ENCODE measurements around the gene ZNF665. TPM values are rescaled to one million over a fixed set of nuclear protein-coding genes. Genes with fewer than 3 reads are reported as not detected.
"Not testable (repeated sequence)": the region's sequence is repeated elsewhere in the genome, so short reads cannot be mapped to it uniquely, and the experiment has no call there.

The ZNF665 gene
- total and polyA plus RNA-seq, 2 donors (not counting 1 experiment from before 2014, with no cell fraction given): 12.8 to 16.3 TPM

GRCh38 chr19:53237114-53237777, 44.1 kb upstream of the ZNF665 start:
- H3K79me2 ChIP-seq (ENCODE audit: control insufficient read depth, insufficient read depth, low read length): no peaks in the 10 kb centered on the region
- 80% methylated on average over 1 of the region's 4 CpGs for WGBS (ENCODE audit: insufficient coverage)
- intact Hi-C loops (cut with micrococcal nuclease): no loop called here
- ChIA-PET POLR2A (no interaction called here), CTCF (no interaction called here)
- Mint-ChIP-seq H3K4me3 (no peak overlapping the region), H3K4me1 (no peaks in the 10 kb centered on the region), H3K9me3 (ENCODE audit: insufficient read depth) (peaks cover 36% of the 10 kb centered on the region), H3K27ac (no peak overlapping the region), H3K27me3 (no peaks in the 10 kb centered on the region)
- H2AFZ ChIP-seq (ENCODE audit: insufficient read depth, low read depth, low read length, poor library complexity, severe bottlenecking): no peak overlapping the region
- no peak overlapping the region for H3K4me2 ChIP-seq (replicated peaks; ENCODE audit: low read depth, low read length, poor library complexity, severe bottlenecking)
- H3K27me3 ChIP-seq (replicated peaks in 1 of 4; ENCODE audit: control extremely low read depth in 1 of 4, control insufficient read depth in 3 of 4, insufficient read depth in 4 of 4, low read length in 3 of 4): no peaks in the 10 kb centered on the region
- DNase-seq: no peak
- TF ChIP-seq, protein P1, sequence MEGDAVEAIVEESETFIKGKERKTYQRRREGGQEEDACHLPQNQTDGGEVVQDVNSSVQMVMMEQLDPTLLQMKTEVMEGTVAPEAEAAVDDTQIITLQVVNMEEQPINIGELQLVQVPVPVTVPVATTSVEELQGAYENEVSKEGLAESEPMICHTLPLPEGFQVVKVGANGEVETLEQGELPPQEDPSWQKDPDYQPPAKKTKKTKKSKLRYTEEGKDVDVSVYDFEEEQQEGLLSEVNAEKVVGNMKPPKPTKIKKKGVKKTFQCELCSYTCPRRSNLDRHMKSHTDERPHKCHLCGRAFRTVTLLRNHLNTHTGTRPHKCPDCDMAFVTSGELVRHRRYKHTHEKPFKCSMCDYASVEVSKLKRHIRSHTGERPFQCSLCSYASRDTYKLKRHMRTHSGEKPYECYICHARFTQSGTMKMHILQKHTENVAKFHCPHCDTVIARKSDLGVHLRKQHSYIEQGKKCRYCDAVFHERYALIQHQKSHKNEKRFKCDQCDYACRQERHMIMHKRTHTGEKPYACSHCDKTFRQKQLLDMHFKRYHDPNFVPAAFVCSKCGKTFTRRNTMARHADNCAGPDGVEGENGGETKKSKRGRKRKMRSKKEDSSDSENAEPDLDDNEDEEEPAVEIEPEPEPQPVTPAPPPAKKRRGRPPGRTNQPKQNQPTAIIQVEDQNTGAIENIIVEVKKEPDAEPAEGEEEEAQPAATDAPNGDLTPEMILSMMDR (IDR thresholded peaks at IDR 0.05): no peak
- TF ChIP-seq EZH2 (IDR thresholded peaks at IDR 0.05; ENCODE audit: borderline replicate concordance, insufficient read depth, low read depth, low read length, poor library complexity, severe bottlenecking): no peak
- H3K9ac ChIP-seq (ENCODE audit: low read length): no peak overlapping the region
- no peaks in the 10 kb centered on the region for H3K4me1 ChIP-seq (ENCODE audit: control insufficient read depth in 2 of 2, insufficient read depth in 2 of 2, low read length in 2 of 2)
- no peak overlapping the region for H3K4me3 ChIP-seq (ENCODE audit: control extremely low read depth in 1 of 5, extremely low read depth in 1 of 5, insufficient read depth in 1 of 5, low read depth in 2 of 5, low read length in 4 of 5)
- ATAC-seq (ENCODE audit: low read depth): no peak
- peaks cover 3 to 23% of the 10 kb centered on the region in 2 experiments for H3K36me3 ChIP-seq (replicated peaks in 1 of 2; ENCODE audit: control extremely low read depth in 1 of 2, control insufficient read depth in 1 of 2, extremely low read depth in 1 of 2, insufficient read depth in 2 of 2, low read length in 1 of 2)
- H3K9me3 ChIP-seq (ENCODE audit: control extremely low read depth in 1 of 3, control insufficient read depth in 2 of 3, insufficient read depth in 1 of 3, low read length in 2 of 3): peaks cover 17 to 83% (median 49%) of the 10 kb centered on the region in 3 donors
- no peak overlapping the region for H3K27ac ChIP-seq (ENCODE audit: low read length in 2 of 2)
- H4K20me1 ChIP-seq (ENCODE audit: control insufficient read depth, insufficient read depth, low read length, poor library complexity, severe bottlenecking): no peaks in the 10 kb centered on the region

DNA sequence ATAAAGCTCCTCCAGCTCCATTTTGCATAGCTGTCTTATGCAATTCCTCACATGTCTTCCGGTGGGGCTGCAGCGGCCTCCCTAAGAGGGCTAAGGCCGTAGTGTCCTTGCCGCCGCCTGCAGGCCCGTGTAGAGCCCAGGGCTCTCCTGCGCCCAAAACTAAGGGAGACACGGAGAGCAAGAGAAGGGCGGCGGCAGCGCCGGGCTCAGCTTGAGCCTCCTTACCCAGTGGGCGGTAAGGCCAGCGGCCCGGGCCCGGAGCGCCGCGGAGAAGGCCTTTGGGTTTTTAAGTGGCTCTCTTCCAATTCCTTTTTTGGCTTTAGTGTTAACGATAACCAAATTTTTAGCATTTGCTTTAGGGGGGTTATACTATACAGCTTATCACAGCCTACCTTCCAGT, 31.4 kb upstream of the ZNF665 start:
- DNase-seq: no peak
- intact Hi-C loops (cut with micrococcal nuclease): no loop called here

GRCh38 chr19:53222716-53223115, 29.6 kb upstream of the ZNF665 start:
- H2AFZ ChIP-seq (ENCODE audit: insufficient read depth, low read depth, low read length, poor library complexity, severe bottlenecking); H3K27me3 ChIP-seq (replicated peaks in 1 of 4; ENCODE audit: control extremely low read depth in 1 of 4, control insufficient read depth in 3 of 4, insufficient read depth in 4 of 4, low read length in 3 of 4); ATAC-seq (ENCODE audit: low read depth); H3K27me3 Mint-ChIP-seq; DNase-seq; H3K4me1 ChIP-seq (ENCODE audit: control insufficient read depth in 2 of 2, insufficient read depth in 2 of 2, low read length in 2 of 2); H3K4me3 Mint-ChIP-seq; H3K36me3 ChIP-seq (replicated peaks in 1 of 2; ENCODE audit: control extremely low read depth in 1 of 2, control insufficient read depth in 1 of 2, extremely low read depth in 1 of 2, insufficient read depth in 2 of 2, low read length in 1 of 2); H4K20me1 ChIP-seq (ENCODE audit: control insufficient read depth, insufficient read depth, low read length, poor library complexity, severe bottlenecking); CTCF ChIA-PET; H3K4me1 Mint-ChIP-seq; POLR2A ChIA-PET; H3K4me3 ChIP-seq (ENCODE audit: control extremely low read depth in 1 of 5, extremely low read depth in 1 of 5, insufficient read depth in 1 of 5, low read depth in 2 of 5, low read length in 4 of 5); H3K9ac ChIP-seq (ENCODE audit: low read length); H3K27ac Mint-ChIP-seq; intact Hi-C loops (cut with micrococcal nuclease); H3K4me2 ChIP-seq (replicated peaks; ENCODE audit: low read depth, low read length, poor library complexity, severe bottlenecking); H3K79me2 ChIP-seq (ENCODE audit: control insufficient read depth, insufficient read depth, low read length); H3K27ac ChIP-seq (ENCODE audit: low read length in 2 of 2): not testable (repeated sequence)
- peaks cover 30% of the 10 kb centered on the region for H3K9me3 Mint-ChIP-seq (ENCODE audit: insufficient read depth)
- no CpG with 5 or more reads among the region's 28 CpGs for WGBS (ENCODE audit: insufficient coverage)
- peaks cover 5 to 62% (median 56%) of the 10 kb centered on the region in 3 donors for H3K9me3 ChIP-seq (ENCODE audit: control extremely low read depth in 1 of 3, control insufficient read depth in 2 of 3, insufficient read depth in 1 of 3, low read length in 2 of 3)

More for the DNA sequence above, 31.4 kb upstream of the ZNF665 start:
- Histone ChIP-seq H3K27me3 (replicated peaks in 1 of 4; ENCODE audit: control extremely low read depth in 1 of 4, control insufficient read depth in 3 of 4, insufficient read depth in 4 of 4, low read length in 3 of 4) (no peaks in the 10 kb centered on the region), H3K4me2 (replicated peaks; ENCODE audit: low read depth, low read length, poor library complexity, severe bottlenecking) (no peak overlapping the region), H4K20me1 (ENCODE audit: control insufficient read depth, insufficient read depth, low read length, poor library complexity, severe bottlenecking) (no peaks in the 10 kb centered on the region), H3K36me3 (replicated peaks in 1 of 2; ENCODE audit: control extremely low read depth in 1 of 2, control insufficient read depth in 1 of 2, extremely low read depth in 1 of 2, insufficient read depth in 2 of 2, low read length in 1 of 2) (no peaks in the 10 kb centered on the region), H3K27ac (ENCODE audit: low read length in 2 of 2) (no peak overlapping the region), H3K79me2 (ENCODE audit: control insufficient read depth, insufficient read depth, low read length) (no peaks in the 10 kb centered on the region), H3K9ac (ENCODE audit: low read length) (no peak overlapping the region), H3K4me3 (ENCODE audit: control extremely low read depth in 1 of 5, extremely low read depth in 1 of 5, insufficient read depth in 1 of 5, low read depth in 2 of 5, low read length in 4 of 5) (no peak overlapping the region), H3K4me1 (ENCODE audit: control insufficient read depth in 2 of 2, insufficient read depth in 2 of 2, low read length in 2 of 2) (no peaks in the 10 kb centered on the region), H3K9me3 (ENCODE audit: control extremely low read depth in 1 of 3, control insufficient read depth in 2 of 3, insufficient read depth in 1 of 3, low read length in 2 of 3) (peaks cover 7 to 66% (median 59%) of the 10 kb centered on the region in 3 donors), H2AFZ (ENCODE audit: insufficient read depth, low read depth, low read length, poor library complexity, severe bottlenecking) (no peak overlapping the region)
- Mint-ChIP-seq H3K27me3 (no peaks in the 10 kb centered on the region), H3K9me3 (ENCODE audit: insufficient read depth) (peaks cover 26% of the 10 kb centered on the region), H3K27ac (no peak overlapping the region), H3K4me3 (no peak overlapping the region), H3K4me1 (no peaks in the 10 kb centered on the region)
- TF ChIP-seq, protein P1 (IDR thresholded peaks at IDR 0.05): no peak
- TF ChIP-seq EZH2 (IDR thresholded peaks at IDR 0.05; ENCODE audit: borderline replicate concordance, insufficient read depth, low read depth, low read length, poor library complexity, severe bottlenecking): no peak
- ATAC-seq (ENCODE audit: low read depth): no peak
- WGBS (ENCODE audit: insufficient coverage): 89% methylated on average over 14 of the region's 20 CpGs
- CTCF ChIA-PET: no interaction called here
- POLR2A ChIA-PET: no interaction called here

Measured in B cell (primary cell).